Measurements from ENCODE around the gene BUD23.
"Not testable (repeated sequence)": the region's sequence is repeated elsewhere in the genome, so short reads cannot be mapped to it uniquely, and the experiment has no call there.

Gene BUD23

GRCh38 chr7:73683056-73683787, at the start of gene BUD23, which contains the start of gene DNAJC30:
Gene BUD23, plus strand, starts transcription at chr7:73683597. Its CDS starts 29 bp downstream, at chr7:73683626.
Gene DNAJC30, minus strand, starts transcription at chr7:73683453. Its CDS starts 30 bp downstream, at chr7:73683423.
- peak; percentile 86 for DNase-seq

- DNase-seq: no peak
Observed at GRCh38 chr7:73633844-73634243, 49.6 kb upstream of the BUD23 start.

GRCh38 chr7:73635428-73636200, 47.8 kb upstream of the BUD23 start:
- DNase-seq: no peak

- no peak for DNase-seq
Observed at GRCh38 chr7:73638911-73639310, 44.5 kb upstream of the BUD23 start.

- no peak for DNase-seq
Observed at GRCh38 chr7:73642834-73643233, 40.6 kb upstream of the BUD23 start.

- DNase-seq: no peak
Observed at GRCh38 chr7:73644688-73645286, 38.6 kb upstream of the BUD23 start.

- DNase-seq: no peak
Observed at GRCh38 chr7:73645643-73646174, 37.7 kb upstream of the BUD23 start.

GRCh38 chr7:73646785-73647724, 36.3 kb upstream of the BUD23 start:
- DNase-seq: no peak

- no peak for DNase-seq
Observed at GRCh38 chr7:73647725-73648592, 35.4 kb upstream of the BUD23 start.

GRCh38 chr7:73648593-73649332, 34.6 kb upstream of the BUD23 start:
- no peak for DNase-seq

GRCh38 chr7:73649576-73649975, 33.8 kb upstream of the BUD23 start:
- DNase-seq: no peak

- DNase-seq: no peak
Observed at GRCh38 chr7:73650524-73650923, 32.9 kb upstream of the BUD23 start.

- DNase-seq: no peak
Observed at GRCh38 chr7:73652541-73652949, 30.9 kb upstream of the BUD23 start.

- DNase-seq: not testable (repeated sequence)
Observed at GRCh38 chr7:73655309-73655708, 28.1 kb upstream of the BUD23 start.

- DNase-seq: no peak
Observed at GRCh38 chr7:73659983-73660382, 23.4 kb upstream of the BUD23 start.

- DNase-seq: not testable (repeated sequence)
Observed at GRCh38 chr7:73660594-73660993, 22.8 kb upstream of the BUD23 start.

- no peak for DNase-seq
Observed at GRCh38 chr7:73663033-73663432, 20.4 kb upstream of the BUD23 start.

- DNase-seq: peak; percentile 74
Observed at GRCh38 chr7:73667344-73668102, 15.9 kb upstream of the BUD23 start, which contains the start of gene VPS37D. Gene VPS37D, plus strand, starts transcription at chr7:73667831. Its CDS starts 128 bp downstream, at chr7:73667959.

GRCh38 chr7:73668103-73668885, 15.1 kb upstream of the BUD23 start:
- no peak for DNase-seq

Measured in NCI-H226 (cell line).